Vagina (tissue), 2 donors: ENCODE measurements around the gene ASTN2. TPM values are rescaled to one million over a fixed set of nuclear protein-coding genes. Genes with fewer than 3 reads are reported as not detected.

Experiments used
- DNase-seq, 2 donors: peaks; one replicate each; pipeline ENCODE4 v3.0.0-alpha.2; 2017; ENCODE audit errors: extremely low spot score in 2 of 2
- H3K27ac ChIP-seq: fragments of 200-600 bp; sonication (generic); one replicate; pipeline ENCODE4 v1.5.1; 2019
- H3K27me3 ChIP-seq: fragments of 200-600 bp; sonication (generic); one replicate; pipeline ENCODE4 v1.5.1; 2019
- H3K36me3 ChIP-seq, 2 donors: fragments of 200-600 bp; sonication (generic); one replicate each; pipeline ENCODE4 v1.5.1; 2017 to 2019
- H3K4me1 ChIP-seq: fragments of 200-600 bp; sonication (generic); one replicate; pipeline ENCODE4 v1.5.1; 2019
- H3K4me3 ChIP-seq, 2 donors: fragments of 200-600 bp; sonication (generic); 1 replicate in 1 of 2; 2 replicates in 1 of 2; pipeline ENCODE4 v1.5.1; 2016 to 2019
- H3K9me3 ChIP-seq: fragments of 200-600 bp; sonication (generic); one replicate; pipeline ENCODE4 v1.5.1; 2019
- CTCF ChIP-seq, 3 experiments: fragments of 450-650 bp in 2 of 3; fragments of 200-600 bp in 1 of 3; sonication (generic) in 1 of 3; IDR thresholded peaks; one replicate each; pipeline ENCODE4 v1.5.1; 2017 to 2019; ENCODE audit warnings: antibody characterized with exemption in 3 of 3, mild to moderate bottlenecking in 2 of 3, moderate library complexity in 2 of 3
- POLR2A ChIP-seq, 2 donors: fragments of 450-650 bp; IDR thresholded peaks; one replicate each; pipeline ENCODE4 v1.6.1; 2017; ENCODE audit warnings: antibody characterized with exemption in 2 of 2, mild to moderate bottlenecking in 2 of 2, moderate library complexity in 2 of 2
- POLR2AphosphoS5 ChIP-seq, 2 donors: sonication (generic); formaldehyde crosslinking; IDR thresholded peaks; one replicate each; pipeline ENCODE4 v1.9.0; 2017; ENCODE audit warnings: antibody characterized with exemption in 2 of 2, mild to moderate bottlenecking in 2 of 2, low read depth in 1 of 2; ENCODE audit not compliant: insufficient read depth in 1 of 2
- intact Hi-C: fragments of 100-400 bp; cut with DNase I; formaldehyde crosslinking; loops from one replicate; pipeline ENCODE4 v1.15.1; 2023
- total RNA-seq: library from RNA; depleted of rRNA; stranded (reverse); fragments of >200 nt; gene quantifications from one replicate; pipeline ENCODE4 v1.2.3, GENCODE V29; 2016

ASTN2 gene
- total RNA-seq, 1 donor from 2014 or later, result 4.4 TPM

GRCh38 chr9:117156771-117157535 is 257.9 kb downstream of the ASTN2 start:
- Histone ChIP-seq H3K4me1 (no peaks in the 10 kb centered on the region), H3K36me3 (no peaks in the 10 kb centered on the region), H3K27ac (no peak overlapping the region), H3K9me3 (no peaks in the 10 kb centered on the region), H3K27me3 (no peaks in the 10 kb centered on the region), H3K4me3 (no peak overlapping the region)
- no peak for DNase-seq
- no peak for TF ChIP-seq CTCF (IDR thresholded peaks at IDR 0.05)
- TF ChIP-seq POLR2A (IDR thresholded peaks at IDR 0.05), result no peak
- TF ChIP-seq POLR2AphosphoS5 (IDR thresholded peaks at IDR 0.05; ENCODE audit: insufficient read depth in 1 of 2, low read depth in 1 of 2), result no peak
- intact Hi-C loops, result loop anchor here (10.0 kb wide), 1 partner anchor 138 kb away; no protein-coding TSS in a partner anchor

- Histone ChIP-seq H3K9me3 (no peaks in the 10 kb centered on the region), H3K4me1 (no peaks in the 10 kb centered on the region), H3K4me3 (no peak overlapping the region), H3K27me3 (no peaks in the 10 kb centered on the region), H3K36me3 (no peaks in the 10 kb centered on the region), H3K27ac (no peak overlapping the region)
- intact Hi-C loops, result loop anchor here (10.0 kb wide), 1 partner anchor 139 kb away; no protein-coding TSS in a partner anchor
- DNase-seq, result no peak
- TF ChIP-seq CTCF (IDR thresholded peaks at IDR 0.05) (no peak), POLR2A (IDR thresholded peaks at IDR 0.05) (no peak), POLR2AphosphoS5 (IDR thresholded peaks at IDR 0.05; ENCODE audit: insufficient read depth in 1 of 2, low read depth in 1 of 2) (no peak)
Measured at GRCh38 chr9:117156144-117156688, 258.6 kb downstream of the ASTN2 start.

GRCh38 chr9:117153021-117153420 is 261.8 kb downstream of the ASTN2 start:
- no peak for DNase-seq
- Histone ChIP-seq H3K27ac (no peak overlapping the region), H3K4me1 (no peaks in the 10 kb centered on the region), H3K9me3 (no peaks in the 10 kb centered on the region), H3K36me3 (no peaks in the 10 kb centered on the region), H3K27me3 (no peaks in the 10 kb centered on the region), H3K4me3 (no peak overlapping the region)
- intact Hi-C loops, result loop anchor here (10.0 kb wide), 1 partner anchor 142 kb away; no protein-coding TSS in a partner anchor
- no peak for TF ChIP-seq POLR2AphosphoS5 (IDR thresholded peaks at IDR 0.05; ENCODE audit: insufficient read depth in 1 of 2, low read depth in 1 of 2)
- no peak for TF ChIP-seq CTCF (IDR thresholded peaks at IDR 0.05)
- TF ChIP-seq POLR2A (IDR thresholded peaks at IDR 0.05), result no peak

GRCh38 chr9:117151716-117152115 is 263.1 kb downstream of the ASTN2 start:
- H3K4me3 ChIP-seq, result no peak overlapping the region
- H3K27ac ChIP-seq, result no peak overlapping the region
- DNase-seq, result no peak
- H3K36me3 ChIP-seq, result no peaks in the 10 kb centered on the region
- intact Hi-C loops, result loop anchor here (10.0 kb wide), 1 partner anchor 143 kb away; no protein-coding TSS in a partner anchor
- H3K27me3 ChIP-seq, result no peaks in the 10 kb centered on the region
- H3K4me1 ChIP-seq, result no peaks in the 10 kb centered on the region
- H3K9me3 ChIP-seq, result no peaks in the 10 kb centered on the region
- TF ChIP-seq POLR2A (IDR thresholded peaks at IDR 0.05), result no peak
- no peak for TF ChIP-seq POLR2AphosphoS5 (IDR thresholded peaks at IDR 0.05; ENCODE audit: insufficient read depth in 1 of 2, low read depth in 1 of 2)
- TF ChIP-seq CTCF (IDR thresholded peaks at IDR 0.05), result no peak

- Histone ChIP-seq H3K27ac (no peak overlapping the region), H3K9me3 (no peaks in the 10 kb centered on the region), H3K27me3 (no peaks in the 10 kb centered on the region), H3K4me1 (no peaks in the 10 kb centered on the region), H3K4me3 (no peak overlapping the region), H3K36me3 (no peaks in the 10 kb centered on the region)
- TF ChIP-seq POLR2A (IDR thresholded peaks at IDR 0.05) (no peak), CTCF (IDR thresholded peaks at IDR 0.05) (no peak), POLR2AphosphoS5 (IDR thresholded peaks at IDR 0.05; ENCODE audit: insufficient read depth in 1 of 2, low read depth in 1 of 2) (no peak)
- no peak for DNase-seq
- intact Hi-C loops, result loop anchor here (10.0 kb wide), 1 partner anchor 145 kb away; no protein-coding TSS in a partner anchor
Measured at GRCh38 chr9:117149996-117150395, 264.9 kb downstream of the ASTN2 start.
